OCI-LY7 (cell line): Measurements from ENCODE around the gene SELENOS. TPM values are rescaled to one million over a fixed set of nuclear protein-coding genes. Genes with fewer than 3 reads are reported as not detected.

Experiments
- BruUV-seq: library from RNA; stranded (reverse); fragments of 400-500 nt; replicated peaks from 2 replicates; lab custom pipeline; 2021; lab: Mats Ljungman, UMichigan
- CTCF ChIA-PET: fragments of 300-600 bp; sonication (Branson Sonifier 250); formaldehyde crosslinking; loops from one replicate; lab custom pipeline; 2022; ENCODE audit warnings: antibody characterized with exemption; ENCODE audit not compliant: unreplicated experiment; lab: Charles Lee
- POLR2A ChIA-PET: fragments of 300-600 bp; sonication (Branson Sonifier 250); formaldehyde crosslinking; loops from one replicate; lab custom pipeline; 2022; ENCODE audit warnings: antibody characterized with exemption; lab: Charles Lee
- DNase-seq: peaks from one replicate; pipeline ENCODE4 v3.0.0-alpha.2; 2015; ENCODE audit warnings: low spot score
- H2AFZ ChIP-seq: fragments of 200-600 bp; sonication (generic), shearing (Covaris generic); 2 replicates; pipeline ENCODE4 v1.6.1; 2014; ENCODE audit warnings: mild to moderate bottlenecking, antibody characterized with exemption, low read length, moderate library complexity
- H3K27ac ChIP-seq: fragments of 200-600 bp; sonication (generic); 2 replicates; pipeline ENCODE4 v1.5.1; 2014; ENCODE audit warnings: mixed run types, low read depth, mild to moderate bottlenecking, moderate library complexity, low read length, inconsistent platforms; ENCODE audit not compliant: poor library complexity, severe bottlenecking
- H3K36me3 ChIP-seq: fragments of 200-600 bp; sonication (generic); 2 replicates; pipeline ENCODE4 v1.6.1; 2014; ENCODE audit warnings: mild to moderate bottlenecking, antibody characterized with exemption, low read length, moderate library complexity, mixed read lengths; ENCODE audit not compliant: insufficient read depth
- H3K4me1 ChIP-seq: fragments of 200-600 bp; sonication (generic); 2 replicates; pipeline ENCODE4 v1.5.1; 2014; ENCODE audit warnings: mild to moderate bottlenecking, low read length; ENCODE audit not compliant: insufficient read depth, poor library complexity, severe bottlenecking
- H3K4me2 ChIP-seq: fragments of 200-600 bp; sonication (generic); 2 replicates; pipeline ENCODE4 v1.6.1; 2014; ENCODE audit warnings: mild to moderate bottlenecking, low read length
- H3K4me3 ChIP-seq: fragments of 200-600 bp; sonication (generic); 2 replicates; pipeline ENCODE4 v1.5.1; 2014; ENCODE audit warnings: mild to moderate bottlenecking, low read depth, low read length; ENCODE audit not compliant: poor library complexity, severe bottlenecking
- H3K79me2 ChIP-seq: fragments of 200-600 bp; sonication (generic); 2 replicates; pipeline ENCODE4 v1.6.1; 2016; ENCODE audit warnings: low read depth, mild to moderate bottlenecking, low read length, moderate library complexity, mixed read lengths; ENCODE audit not compliant: insufficient read depth
- H3K9me2 ChIP-seq: fragments of 200-600 bp; sonication (generic); 2 replicates; pipeline ENCODE4 v1.6.1; 2016; ENCODE audit warnings: mild to moderate bottlenecking, low read length, mixed read lengths; ENCODE audit not compliant: insufficient read depth
- H3K9me3 ChIP-seq: fragments of 200-600 bp; sonication (generic); 2 replicates; pipeline ENCODE4 v1.6.1; 2014; ENCODE audit warnings: mild to moderate bottlenecking, mixed run types, low read length, mixed read lengths
- H4K20me1 ChIP-seq: fragments of 200-600 bp; sonication (generic); 2 replicates; pipeline ENCODE4 v1.6.1; 2014; ENCODE audit warnings: mild to moderate bottlenecking, antibody characterized with exemption, low read length, moderate library complexity, mixed read lengths; ENCODE audit not compliant: insufficient read depth
- CTCF ChIP-seq: fragments of 200-600 bp; sonication (generic); conservative IDR thresholded peaks from 2 replicates; pipeline ENCODE4 v1.5.1; 2014; ENCODE audit warnings: mild to moderate bottlenecking, antibody characterized with exemption, low read length, moderate library complexity, mixed read lengths
- EZH2phosphoT487 ChIP-seq: fragments of 200-600 bp; sonication (generic); IDR thresholded peaks from 2 replicates; pipeline ENCODE4 v1.6.1; 2018; ENCODE audit warnings: low read depth, borderline replicate concordance, mild to moderate bottlenecking, mixed run types, antibody characterized with exemption, low read length, moderate library complexity, mixed read lengths
- intact Hi-C: fragments of 100-400 bp; cut with micrococcal nuclease; formaldehyde crosslinking; loops from one replicate; pipeline ENCODE4 v1.10.0; 2022; ENCODE audit not compliant: unreplicated experiment
- total RNA-seq, 2 experiments: library from RNA; depleted of rRNA in 1 of 2; stranded (reverse); fragments of >200 nt in 1 of 2; shearing (Covaris generic) in 1 of 2; gene quantifications; 2 replicates each; pipeline ENCODE4 v1.2.3, GENCODE V29; 2014 to 2022

The SELENOS gene
- total RNA-seq, 2 experiments from 2014 or later: 29.1 to 36.1 TPM

GRCh38 chr15:101267320-101268104 is 9.8 kb downstream of the SELENOS start:
- BruUV-seq: no TSS peak

GRCh38 chr15:101266787-101267186 is 10.5 kb downstream of the SELENOS start:
- Histone ChIP-seq H3K79me2 (no peaks in the 10 kb centered on the region), H3K9me3 (no peaks in the 10 kb centered on the region), H4K20me1 (no peaks in the 10 kb centered on the region), H3K36me3 (peaks cover 27% of the 10 kb centered on the region), H3K9me2 (no peaks in the 10 kb centered on the region), H3K4me1 (no peaks in the 10 kb centered on the region), H2AFZ (no peak overlapping the region), H3K27ac (no peak overlapping the region), H3K4me3 (no peak overlapping the region), H3K4me2 (no peak overlapping the region)
- ChIA-PET POLR2A (no interaction called here), CTCF (no interaction called here)
- no peak for DNase-seq
- TF ChIP-seq EZH2phosphoT487 (no peak), CTCF (no peak)
- BruUV-seq: no TSS peak
- intact Hi-C loops: no loop called here

More at GRCh38 chr15:101267320-101268104, 9.8 kb downstream of the SELENOS start:
- no peak for DNase-seq
- Histone ChIP-seq H2AFZ (no peak overlapping the region), H3K79me2 (no peaks in the 10 kb centered on the region), H3K9me3 (no peaks in the 10 kb centered on the region), H3K4me3 (no peak overlapping the region), H3K4me2 (no peak overlapping the region), H3K27ac (no peak overlapping the region), H4K20me1 (no peaks in the 10 kb centered on the region), H3K9me2 (no peaks in the 10 kb centered on the region), H3K36me3 (peaks cover 34% of the 10 kb centered on the region), H3K4me1 (no peaks in the 10 kb centered on the region)
- intact Hi-C loops: no loop called here
- POLR2A ChIA-PET: no interaction called here
- TF ChIP-seq CTCF (no peak), EZH2phosphoT487 (no peak)
- CTCF ChIA-PET: interaction anchor here (0.8 kb wide), 1 partner anchor 21 kb away, joined by 3 read pairs; no protein-coding TSS in a partner anchor

GRCh38 chr15:101266034-101266433 is 11.3 kb downstream of the SELENOS start:
- no peaks in the 10 kb centered on the region for H3K9me2 ChIP-seq
- no peaks in the 10 kb centered on the region for H3K4me1 ChIP-seq
- no peaks in the 10 kb centered on the region for H3K79me2 ChIP-seq
- no peak for DNase-seq
- CTCF ChIA-PET: no interaction called here
- no peaks in the 10 kb centered on the region for H3K9me3 ChIP-seq
- no peak overlapping the region for H3K4me2 ChIP-seq
- POLR2A ChIA-PET: interaction anchor here (0.7 kb wide), 1 partner anchor 25 kb away, joined by 3 read pairs; no protein-coding TSS in a partner anchor
- H3K4me3 ChIP-seq: no peak overlapping the region
- intact Hi-C loops: no loop called here
- H3K36me3 ChIP-seq: peaks cover 20% of the 10 kb centered on the region
- H3K27ac ChIP-seq: no peak overlapping the region
- no peaks in the 10 kb centered on the region for H4K20me1 ChIP-seq
- H2AFZ ChIP-seq: no peak overlapping the region
- TF ChIP-seq CTCF (no peak), EZH2phosphoT487 (no peak)
- no TSS peak for BruUV-seq
